HG02571 (cell line): Measurements from ENCODE around the gene NOL11.
A peak's percentile ranks its signal among the peaks of the same experiment; 100 is the strongest.
"Not testable (repeated sequence)": the region's sequence is repeated elsewhere in the genome, so short reads cannot be mapped to it uniquely, and the experiment has no call there.

Experiments
- ATAC-seq: cut with Tn5 transposase; IDR thresholded peaks from one replicate; pipeline ENCODE4 v1.9.1; 2021; ENCODE audit warnings: mild to moderate bottlenecking, moderate library complexity; ENCODE audit not compliant: unreplicated experiment

Gene NOL11

GRCh38 chr17:67717624-67718324, at the start of gene NOL11:
NOL11 (plus strand) TSS chr17:67717936; CDS start chr17:67717948, 12 bp downstream.
- peak; percentile 98 for ATAC-seq

DNA sequence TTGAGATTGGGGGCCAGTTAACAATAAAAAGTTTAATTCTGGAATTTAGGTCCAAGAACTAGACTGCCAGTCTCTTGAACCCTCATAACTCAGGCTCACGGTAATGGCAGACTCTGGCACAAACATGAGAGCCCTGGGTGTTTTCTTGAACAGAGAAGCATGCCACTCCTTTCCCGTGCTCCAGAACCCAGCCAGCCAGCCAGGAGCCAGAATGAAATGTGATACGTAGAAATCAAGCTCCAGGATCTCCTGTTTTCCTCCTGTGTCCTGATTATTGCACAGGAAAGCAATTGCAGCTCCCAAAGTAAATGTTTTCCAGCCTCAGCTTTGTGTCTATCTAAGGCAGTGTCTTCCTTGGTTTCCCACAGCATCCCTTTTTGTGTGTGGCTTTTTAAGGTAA, 46.2 kb upstream of the NOL11 start:
- ATAC-seq: no peak

- ATAC-seq: no peak
Observed at GRCh38 chr17:67672592-67673335, 45.0 kb upstream of the NOL11 start.

GRCh38 chr17:67675481-67675880, 42.3 kb upstream of the NOL11 start:
- no peak for ATAC-seq

DNA sequence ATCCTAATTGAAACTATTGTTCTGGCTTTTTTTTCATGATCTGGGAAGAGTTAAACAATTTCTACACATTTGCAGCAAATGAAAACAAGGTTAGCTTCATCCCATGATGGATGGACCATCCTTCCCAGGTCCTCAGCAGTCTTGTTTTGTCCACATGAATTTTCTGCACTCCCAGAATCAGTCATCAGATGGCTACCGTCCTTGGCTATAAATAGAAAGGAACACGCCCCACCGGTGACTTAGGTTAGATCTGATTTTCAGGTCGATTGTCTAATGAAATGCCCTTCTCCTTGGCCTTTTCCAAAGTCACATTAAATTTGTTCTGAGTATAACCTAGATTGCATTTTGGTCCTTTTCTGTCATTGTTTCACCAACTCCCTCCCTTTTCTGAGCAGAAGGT, 41.4 kb upstream of the NOL11 start:
- no peak for ATAC-seq

DNA sequence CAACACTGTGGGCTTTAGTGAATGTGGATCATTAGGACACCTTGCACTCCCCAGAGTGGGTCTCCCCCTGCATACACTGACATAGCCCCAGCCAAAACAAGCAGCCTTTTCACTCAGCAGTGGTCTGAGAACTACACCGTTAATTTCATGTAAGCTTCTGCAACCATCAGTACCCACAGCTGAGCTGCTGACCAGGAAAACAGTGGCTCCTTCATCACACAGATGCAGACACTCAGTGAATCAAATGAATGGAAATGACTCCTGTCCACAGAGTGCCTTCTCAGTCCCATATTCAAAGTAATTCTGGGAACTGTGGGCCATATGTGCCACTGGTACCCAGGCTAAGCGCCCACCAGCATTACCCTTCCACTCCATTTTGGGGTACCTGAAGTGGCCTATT, 39.3 kb upstream of the NOL11 start:
- ATAC-seq: no peak

DNA sequence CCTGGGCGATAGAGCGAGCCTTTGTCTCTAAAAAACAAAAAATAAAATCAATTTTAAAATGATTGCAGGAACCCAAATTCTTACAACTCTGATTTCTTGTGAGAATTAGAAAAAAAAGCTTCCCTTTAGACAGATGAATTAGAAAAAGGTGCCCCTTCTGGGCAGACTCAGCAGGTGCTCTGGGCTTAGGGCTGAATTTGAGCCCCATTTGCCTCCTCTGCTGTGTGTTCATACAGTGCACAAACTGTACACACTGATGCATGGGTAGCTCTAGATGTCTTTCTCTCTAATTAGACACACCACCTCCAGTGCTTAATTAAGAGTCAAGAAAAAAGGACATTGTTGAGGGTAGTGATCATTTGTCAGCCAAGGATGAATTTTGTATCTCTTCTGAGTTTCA, 38.5 kb upstream of the NOL11 start:
- ATAC-seq: no peak

DNA sequence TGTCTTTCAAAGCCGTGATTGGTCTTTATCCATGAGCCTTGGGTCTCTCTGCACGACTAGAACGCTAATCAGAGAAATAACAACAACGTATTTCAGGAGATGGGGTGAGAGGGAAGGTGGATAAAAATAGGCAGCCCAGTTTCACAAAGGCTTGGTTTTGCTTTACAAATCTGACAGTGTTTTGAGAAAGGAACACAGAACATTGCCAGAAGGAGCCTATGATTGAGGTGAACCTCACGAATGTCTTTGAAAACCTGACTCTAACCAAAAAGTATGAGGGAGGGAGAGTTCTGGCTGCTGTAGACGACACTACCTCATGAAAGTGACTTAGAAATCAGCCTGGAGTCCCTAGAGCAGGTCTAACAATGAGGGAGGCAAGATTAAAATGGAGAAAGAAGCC, 38.0 kb upstream of the NOL11 start:
- ATAC-seq: no peak

DNA sequence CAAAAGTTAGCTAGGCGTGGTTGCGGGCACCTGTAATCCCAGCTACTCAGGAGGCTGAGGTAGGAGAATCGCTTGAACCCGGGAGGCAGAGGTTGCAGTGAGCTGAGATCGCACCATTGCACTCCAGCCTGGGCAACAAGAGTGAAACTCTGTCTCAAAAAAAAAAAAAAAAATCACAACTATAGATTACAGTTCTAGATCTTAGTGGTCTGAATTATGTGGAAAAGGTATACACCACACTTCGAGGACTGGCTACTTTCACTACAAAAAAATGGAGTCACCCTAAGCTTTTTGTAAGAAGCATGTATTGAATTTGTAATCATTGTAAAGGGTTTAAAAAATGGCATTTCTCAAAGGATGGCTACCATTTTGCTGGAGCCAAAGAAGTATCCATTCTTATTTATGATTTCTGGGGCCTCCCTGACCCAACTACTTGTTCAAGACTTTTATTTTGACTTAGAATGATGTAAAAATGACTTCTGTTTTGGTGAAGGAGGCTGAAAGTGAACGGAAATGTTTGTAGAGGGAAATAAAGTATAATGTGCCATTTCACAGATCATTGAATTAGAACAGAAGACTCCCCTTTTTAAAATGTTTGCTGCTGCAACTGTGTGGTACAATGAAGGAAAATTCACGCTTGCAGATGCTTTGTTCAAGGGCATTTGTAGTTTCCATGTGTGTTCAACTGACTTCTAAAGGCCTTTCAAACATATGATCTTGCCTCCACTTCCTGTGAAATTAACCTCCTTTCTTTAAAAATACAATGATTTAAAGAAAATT, 37.1 kb upstream of the NOL11 start:
- no peak for ATAC-seq

- ATAC-seq: no peak
Observed at GRCh38 chr17:67682196-67682595, 35.5 kb upstream of the NOL11 start.

DNA sequence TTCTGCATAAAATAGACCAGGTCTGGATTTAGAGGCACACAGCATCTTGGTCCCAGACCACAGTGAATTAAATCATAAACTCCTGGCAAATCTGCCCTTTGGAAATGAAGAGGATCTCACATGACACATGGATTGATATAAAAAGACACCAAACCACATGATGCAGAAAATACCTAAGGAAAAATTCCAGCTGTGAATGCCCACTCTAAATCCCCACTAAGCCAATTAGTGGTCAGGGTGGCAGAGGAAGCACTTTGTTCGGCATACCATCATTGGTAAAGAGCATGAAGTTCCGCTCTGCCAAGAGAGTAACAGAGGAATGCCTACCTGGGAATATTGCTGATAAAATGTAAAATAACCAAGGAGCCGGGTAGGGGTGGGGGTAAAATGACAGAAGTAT, 32.4 kb upstream of the NOL11 start:
- ATAC-seq: no peak

GRCh38 chr17:67686241-67686640, 31.5 kb upstream of the NOL11 start:
- no peak for ATAC-seq

GRCh38 chr17:67687511-67687910, 30.2 kb upstream of the NOL11 start:
- ATAC-seq: no peak

DNA sequence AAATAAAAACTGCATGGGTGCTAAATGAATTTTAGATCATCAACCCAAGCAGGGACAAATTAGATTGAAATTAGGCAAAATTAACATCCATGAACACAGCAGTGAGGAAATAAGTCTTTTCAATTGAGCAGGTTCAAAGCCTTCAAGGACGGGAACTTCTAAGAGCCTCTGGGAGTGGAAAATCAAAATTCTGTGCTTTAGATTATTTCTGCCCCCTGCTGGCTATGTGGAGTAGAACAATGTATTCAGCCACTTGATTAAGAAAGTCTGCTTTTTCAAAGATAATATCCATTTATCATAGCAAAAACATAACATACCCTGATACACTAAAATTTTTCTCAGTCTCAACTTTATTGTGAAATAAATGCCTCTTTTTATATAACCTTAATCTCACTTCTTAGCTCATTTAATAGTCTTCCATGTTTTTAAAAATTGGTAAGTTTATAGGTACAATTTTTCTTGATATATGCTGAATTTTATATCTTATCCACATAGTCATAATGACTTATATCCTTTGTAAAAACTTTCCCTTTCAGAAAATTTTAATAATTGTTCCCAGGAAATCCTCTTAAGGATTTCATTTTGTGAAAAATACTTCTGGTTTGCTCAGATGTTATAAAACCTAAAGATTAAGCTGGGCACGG, 28.1 kb upstream of the NOL11 start:
- no peak for ATAC-seq

DNA sequence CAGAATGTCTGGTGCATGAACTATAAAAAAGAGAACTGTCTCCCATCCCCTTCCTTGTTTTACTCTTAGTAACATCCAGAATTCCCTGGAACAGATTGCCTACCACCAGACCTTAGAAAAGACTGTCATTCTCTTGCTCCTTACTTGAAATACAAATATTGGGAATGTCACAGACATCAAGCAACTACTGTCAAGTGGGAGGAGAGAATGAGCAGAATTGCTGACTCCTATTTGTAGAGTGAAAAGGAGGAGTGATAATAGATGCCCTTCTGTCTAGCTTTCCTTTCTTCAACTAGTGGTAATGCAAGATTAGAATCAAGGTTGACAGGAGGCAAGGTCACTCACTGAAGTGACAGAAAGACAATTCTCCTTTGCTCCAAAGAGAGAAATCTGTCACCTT, 23.9 kb upstream of the NOL11 start:
- ATAC-seq: no peak

DNA sequence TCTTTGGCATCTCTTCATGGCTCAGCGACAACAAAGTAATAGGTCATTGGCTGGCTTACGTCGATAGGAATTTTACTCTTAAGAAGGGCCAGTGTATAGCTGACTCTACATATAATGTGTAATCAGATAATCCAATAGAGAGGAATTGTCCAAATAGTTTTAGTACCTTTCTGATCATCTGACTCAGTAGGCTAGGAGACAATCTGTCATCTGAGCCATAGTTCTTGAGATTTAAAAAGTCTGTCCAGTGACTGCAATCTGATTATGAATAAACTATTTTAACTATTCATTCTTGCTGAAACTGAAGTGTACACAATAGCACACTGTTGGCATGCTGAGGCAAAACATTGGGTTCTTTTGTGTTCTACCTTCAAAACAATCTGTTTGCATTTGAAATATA, 21.4 kb upstream of the NOL11 start:
- no peak for ATAC-seq

DNA sequence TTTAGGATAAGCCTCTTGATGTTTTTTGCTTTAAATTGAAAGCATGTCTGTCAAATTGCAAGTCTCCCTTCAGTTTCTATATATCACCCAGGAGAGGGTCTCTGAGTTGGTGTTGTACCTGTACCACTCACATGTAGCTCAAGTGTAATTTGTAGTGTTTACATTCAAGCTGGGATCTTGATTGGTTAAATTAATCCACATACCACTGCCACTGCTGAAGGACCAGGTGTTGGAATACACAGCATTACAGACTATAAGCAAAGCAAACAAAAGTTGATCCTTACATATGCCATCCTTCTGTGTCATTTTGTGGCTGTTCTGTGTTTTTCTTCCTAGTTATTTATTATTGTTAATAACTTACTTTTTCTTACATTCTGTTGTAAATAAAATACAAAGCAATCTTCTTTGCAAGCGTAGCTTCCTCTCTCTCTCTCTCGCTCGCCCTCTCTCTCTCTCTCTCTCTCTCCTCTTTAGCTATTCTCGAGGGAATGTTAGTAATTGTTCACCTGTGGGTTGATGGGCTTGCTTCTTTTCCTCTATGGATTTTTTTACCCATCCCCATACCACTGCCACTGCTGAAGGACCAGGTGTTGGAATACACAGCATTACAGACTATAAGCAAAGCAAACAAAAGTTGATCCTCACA, 20.8 kb upstream of the NOL11 start:
- ATAC-seq: no peak

DNA sequence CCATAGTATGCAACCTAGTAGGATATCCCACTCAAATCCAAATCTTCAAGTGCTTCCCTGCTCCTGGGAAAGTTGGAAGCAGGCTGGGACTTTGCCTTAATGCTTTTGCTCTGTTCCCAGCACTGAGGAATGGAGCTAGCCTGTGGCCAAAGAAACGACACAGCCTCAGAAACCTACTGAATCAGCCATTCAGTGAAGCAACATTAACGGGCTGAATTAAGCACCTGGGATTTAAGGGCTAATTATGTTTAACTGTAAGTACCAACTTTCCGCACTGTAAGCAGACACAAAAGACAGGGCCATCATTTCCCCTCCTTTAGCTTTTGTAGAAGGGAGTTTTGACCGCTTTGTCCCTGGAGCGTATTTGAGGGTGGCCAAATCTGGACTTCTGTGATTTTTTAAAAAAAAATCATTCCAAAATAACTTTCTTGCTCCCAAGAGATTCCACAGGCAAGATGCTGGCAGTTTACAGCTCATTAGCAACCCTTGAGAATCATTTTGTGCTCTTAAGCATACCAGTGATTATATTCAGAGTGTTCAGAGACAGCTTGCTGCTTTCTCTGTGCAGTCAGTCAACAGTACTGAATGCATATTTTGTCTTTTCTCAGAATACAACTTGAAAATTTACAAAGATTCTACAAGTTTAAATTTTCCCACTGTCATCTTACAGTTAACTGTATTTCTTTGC, 17.6 kb upstream of the NOL11 start:
- ATAC-seq: no peak

- no peak for ATAC-seq
Observed at GRCh38 chr17:67700725-67701119, 17.0 kb upstream of the NOL11 start.

- not testable (repeated sequence) for ATAC-seq
Observed at GRCh38 chr17:67702861-67703260, 14.9 kb upstream of the NOL11 start.
